PC-9 (cell line): ENCODE results near the gene NF1. TPM values are rescaled to one million over a fixed set of nuclear protein-coding genes. Genes with fewer than 3 reads are reported as not detected.

Source experiments
- BruUV-seq: library from RNA; stranded (reverse); fragments of 400-500 nt; replicated peaks from 2 replicates; lab custom pipeline; 2021; lab: Mats Ljungman, UMichigan
- CTCF ChIA-PET: fragments of 300-600 bp; sonication (Branson Sonifier 250); formaldehyde crosslinking; loops from one replicate; lab custom pipeline; 2022; ENCODE audit warnings: antibody characterized with exemption; lab: Charles Lee
- POLR2A ChIA-PET: fragments of 300-600 bp; sonication (Branson Sonifier 250); formaldehyde crosslinking; loops from one replicate; lab custom pipeline; 2022; ENCODE audit warnings: antibody characterized with exemption; ENCODE audit not compliant: unreplicated experiment; lab: Charles Lee
- DNase-seq, 2 experiments: peaks; one replicate each; pipeline versions ENCODE4 v3.0.0 to v3.0.0-alpha.2; 2015 to 2022; ENCODE audit warnings: mixed read lengths in 1 of 2
- H2AFZ ChIP-seq: fragments of 200-600 bp; sonication (generic); 2 replicates; pipeline ENCODE4 v1.8.1; 2017; ENCODE audit warnings: antibody characterized with exemption
- H3F3A ChIP-seq: fragments of 200-600 bp; sonication (generic); 2 replicates; pipeline ENCODE4 v1.8.1; 2017; ENCODE audit warnings: antibody characterized with exemption, mild to moderate bottlenecking, low read depth; ENCODE audit not compliant: insufficient read depth
- H3K27ac ChIP-seq: fragments of 200-600 bp; sonication (generic); 2 replicates; pipeline ENCODE4 v1.6.1; 2016; ENCODE audit warnings: mixed run types
- H3K27me3 ChIP-seq: fragments of 200-600 bp; sonication (generic); 2 replicates; pipeline ENCODE4 v1.6.1; 2016; ENCODE audit warnings: low read depth, mixed run types; ENCODE audit not compliant: insufficient read depth
- H3K36me3 ChIP-seq: fragments of 200-600 bp; sonication (generic); 2 replicates; pipeline ENCODE4 v1.6.1; 2016; ENCODE audit warnings: low read depth, mixed run types
- H3K4me1 ChIP-seq: fragments of 200-600 bp; sonication (generic); replicated peaks from 2 replicates; pipeline ENCODE4 v1.6.1; 2016; ENCODE audit warnings: mixed run types; ENCODE audit not compliant: insufficient read depth
- H3K4me2 ChIP-seq: fragments of 200-600 bp; sonication (generic); 2 replicates; pipeline ENCODE4 v1.6.1; 2017; ENCODE audit warnings: mixed run types
- H3K4me3 ChIP-seq: fragments of 200-600 bp; sonication (generic); 2 replicates; pipeline ENCODE4 v1.6.1; 2016; ENCODE audit warnings: mixed run types
- H3K79me2 ChIP-seq: fragments of 200-600 bp; sonication (generic); 2 replicates; pipeline ENCODE4 v1.6.1; 2017; ENCODE audit warnings: low read depth, mixed run types
- H3K9me2 ChIP-seq: fragments of 200-600 bp; sonication (generic); 2 replicates; pipeline ENCODE4 v1.8.1; 2017; ENCODE audit warnings: mild to moderate bottlenecking; ENCODE audit not compliant: insufficient read depth
- H3K9me3 ChIP-seq: fragments of 200-600 bp; sonication (generic); 2 replicates; pipeline ENCODE4 v1.8.1; 2016; ENCODE audit warnings: low read depth; ENCODE audit not compliant: insufficient read depth
- H4K20me1 ChIP-seq: fragments of 200-600 bp; sonication (generic); 2 replicates; pipeline ENCODE4 v1.8.1; 2017; ENCODE audit not compliant: insufficient read depth
- EZH2 ChIP-seq: fragments of 200-600 bp; sonication (generic); IDR thresholded peaks from 2 replicates; pipeline ENCODE4 v1.8.0; 2017; ENCODE audit warnings: antibody characterized with exemption, low read depth
- intact Hi-C: fragments of 100-400 bp; cut with micrococcal nuclease; formaldehyde crosslinking; loops from one replicate; pipeline ENCODE4 v1.10.0; 2022; ENCODE audit not compliant: unreplicated experiment
- total RNA-seq: library from RNA; stranded (reverse); gene quantifications from 2 replicates; pipeline ENCODE4 v1.2.3, GENCODE V29; 2021
- TF ChIP-seq, protein P1 (sequence below): fragments of 200-600 bp; sonication (generic); conservative IDR thresholded peaks from 2 replicates; pipeline ENCODE4 v1.6.1; 2017; ENCODE audit warnings: mixed run types, antibody characterized with exemption, mild to moderate bottlenecking, moderate library complexity

The NF1 gene
- total RNA-seq, 1 experiment from 2014 or later: 61.0 TPM

- H4K20me1 ChIP-seq: no peaks in the 10 kb centered on the region
- no peak overlapping the region for H3K4me2 ChIP-seq
- H3K4me1 ChIP-seq: no peaks in the 10 kb centered on the region
- 0 out of 2 replicates have a peak, but pooled peaks cover 3% of the 10 kb centered on the region for H3F3A ChIP-seq
- no peaks in the 10 kb centered on the region for H3K9me2 ChIP-seq
- H3K27ac ChIP-seq: no peak overlapping the region
- no peaks in the 10 kb centered on the region for H3K79me2 ChIP-seq
- no peaks in the 10 kb centered on the region for H3K9me3 ChIP-seq
- BruUV-seq: no TSS peak
- H3K4me3 ChIP-seq: no peak overlapping the region
- no peaks in the 10 kb centered on the region for H3K36me3 ChIP-seq
- intact Hi-C loops: no loop called here
- no peak for DNase-seq
- ChIA-PET CTCF (no interaction called here), POLR2A (no interaction called here)
- no peaks in the 10 kb centered on the region for H3K27me3 ChIP-seq
- no peak overlapping the region for H2AFZ ChIP-seq
- TF ChIP-seq, protein P1, sequence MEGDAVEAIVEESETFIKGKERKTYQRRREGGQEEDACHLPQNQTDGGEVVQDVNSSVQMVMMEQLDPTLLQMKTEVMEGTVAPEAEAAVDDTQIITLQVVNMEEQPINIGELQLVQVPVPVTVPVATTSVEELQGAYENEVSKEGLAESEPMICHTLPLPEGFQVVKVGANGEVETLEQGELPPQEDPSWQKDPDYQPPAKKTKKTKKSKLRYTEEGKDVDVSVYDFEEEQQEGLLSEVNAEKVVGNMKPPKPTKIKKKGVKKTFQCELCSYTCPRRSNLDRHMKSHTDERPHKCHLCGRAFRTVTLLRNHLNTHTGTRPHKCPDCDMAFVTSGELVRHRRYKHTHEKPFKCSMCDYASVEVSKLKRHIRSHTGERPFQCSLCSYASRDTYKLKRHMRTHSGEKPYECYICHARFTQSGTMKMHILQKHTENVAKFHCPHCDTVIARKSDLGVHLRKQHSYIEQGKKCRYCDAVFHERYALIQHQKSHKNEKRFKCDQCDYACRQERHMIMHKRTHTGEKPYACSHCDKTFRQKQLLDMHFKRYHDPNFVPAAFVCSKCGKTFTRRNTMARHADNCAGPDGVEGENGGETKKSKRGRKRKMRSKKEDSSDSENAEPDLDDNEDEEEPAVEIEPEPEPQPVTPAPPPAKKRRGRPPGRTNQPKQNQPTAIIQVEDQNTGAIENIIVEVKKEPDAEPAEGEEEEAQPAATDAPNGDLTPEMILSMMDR: no peak
- no peak for TF ChIP-seq EZH2
These were observed 225.5 kb downstream of the NF1 start for GRCh38 chr17:31320241-31320640.

- POLR2A ChIA-PET: no interaction called here
- no peak for TF ChIP-seq EZH2
- TF ChIP-seq, protein P1: no peak
- DNase-seq: no peak
- H3K36me3 ChIP-seq: 0 out of 2 replicates have a peak, but pooled peaks cover 3% of the 10 kb centered on the region
- no peak overlapping the region for H3K27ac ChIP-seq
- no peaks in the 10 kb centered on the region for H4K20me1 ChIP-seq
- intact Hi-C loops: no loop called here
- H3K9me3 ChIP-seq: no peaks in the 10 kb centered on the region
- BruUV-seq: no TSS peak
- H3K4me3 ChIP-seq: no peak overlapping the region
- H3F3A ChIP-seq: 0 out of 2 replicates have a peak, but pooled peaks cover 3% of the 10 kb centered on the region
- H2AFZ ChIP-seq: no peak overlapping the region
- no peaks in the 10 kb centered on the region for H3K27me3 ChIP-seq
- H3K9me2 ChIP-seq: no peaks in the 10 kb centered on the region
- CTCF ChIA-PET: interaction anchor here (0.6 kb wide), 1 partner anchor 160 kb away, joined by 4 read pairs; no protein-coding TSS in a partner anchor
- H3K79me2 ChIP-seq: no peaks in the 10 kb centered on the region
- H3K4me1 ChIP-seq: no peaks in the 10 kb centered on the region
- no peak overlapping the region for H3K4me2 ChIP-seq
These were observed 226.0 kb downstream of the NF1 start for GRCh38 chr17:31320791-31321190.

DNA sequence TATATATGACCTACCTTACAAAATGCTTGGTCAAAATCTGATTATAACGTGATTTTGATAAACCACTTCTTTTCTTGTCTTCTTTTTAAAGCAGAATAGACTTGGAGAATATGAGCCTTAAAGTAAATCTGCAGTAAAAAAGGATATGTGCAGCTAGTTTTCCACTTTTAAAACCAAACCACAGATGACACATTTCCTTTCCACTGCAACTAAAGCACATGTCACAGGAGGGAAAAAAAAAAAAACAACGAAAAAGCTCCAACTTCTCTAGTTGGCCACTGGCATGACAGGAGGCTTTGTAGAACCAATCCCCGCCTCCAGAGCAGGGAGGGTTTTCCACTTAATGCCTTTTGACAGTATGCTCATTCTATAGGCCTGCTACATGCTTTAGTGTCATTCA is 226.7 kb downstream of the NF1 start, which contains the start of gene EVI2A:
TSS of gene EVI2A (minus strand) at position 142 of the 400 bp plus-strand sequence. CDS start 2,609 bp downstream, outside the sequence.
- DNase-seq: no peak
- no peak within 1 kb of the TSS for H3K27ac ChIP-seq
- no peak within 1 kb of the TSS for H2AFZ ChIP-seq
- ChIA-PET CTCF (interaction anchor here (0.6 kb wide), 1 partner anchor 161 kb away, joined by 4 read pairs; no protein-coding TSS in a partner anchor), POLR2A (no interaction called here)
- H3K4me1 ChIP-seq: no peaks in the 10 kb centered on the region
- H3K4me2 ChIP-seq: no peak within 1 kb of the TSS
- 0 out of 2 replicates have a peak, but pooled peaks cover 3% of the 10 kb centered on the region for H3F3A ChIP-seq
- intact Hi-C loops: no loop called here
- no peak for TF ChIP-seq EZH2
- TF ChIP-seq, protein P1: no peak
- no peak within 1 kb of the TSS for H3K4me3 ChIP-seq
- no TSS peak for BruUV-seq
- H3K79me2 ChIP-seq: no peaks in the 10 kb centered on the region
- no peaks in the 10 kb centered on the region for H3K27me3 ChIP-seq
- H3K36me3 ChIP-seq: 0 out of 2 replicates have a peak, but pooled peaks cover 10% of the 10 kb centered on the region
- no peaks in the 10 kb centered on the region for H3K9me2 ChIP-seq
- H4K20me1 ChIP-seq: no peaks in the 10 kb centered on the region
- no peaks in the 10 kb centered on the region for H3K9me3 ChIP-seq
